ENCODE data around the gene CHCHD5. TPM values are rescaled to one million over a fixed set of nuclear protein-coding genes. Genes with fewer than 3 reads are reported as not detected.

The CHCHD5 gene
- total RNA-seq, 1 experiment from 2014 or later: 56.0 TPM

DNA sequence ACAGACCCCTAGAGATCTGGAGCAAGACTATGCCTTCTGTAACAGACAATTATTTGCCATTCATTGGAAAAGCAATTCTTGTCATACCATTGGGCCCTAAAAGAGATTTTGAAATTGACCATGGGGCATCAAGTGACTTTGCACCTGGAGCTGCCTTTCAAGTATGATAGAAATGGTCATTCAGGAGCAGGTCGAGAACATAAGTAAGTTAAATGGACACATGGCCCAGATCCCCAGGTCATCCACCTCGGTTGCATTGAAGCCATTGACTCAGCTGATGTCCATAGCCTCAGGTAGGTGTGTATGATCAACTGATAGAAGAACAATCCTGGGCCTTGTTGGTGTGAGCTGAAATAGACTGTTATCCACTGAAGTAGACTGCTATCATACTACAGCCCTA, 19.3 kb downstream of the CHCHD5 start:
- BruUV-seq (replicated peaks): no TSS peak
- H3K4me3 ChIP-seq (ENCODE audit: low read depth, low read length): no peak overlapping the region
- intact Hi-C loops (cut with micrococcal nuclease; ENCODE audit: unreplicated experiment): no loop called here
- no peak overlapping the region for H3K4me3 Mint-ChIP-seq (ENCODE audit: unreplicated experiment)
- H3K4me1 Mint-ChIP-seq (ENCODE audit: low read depth, unreplicated experiment): peaks cover 14% of the 10 kb centered on the region
- ChIA-PET POLR2A (no interaction called here), CTCF (interaction anchor here (0.6 kb wide), 2 partner anchors 318 to 1167 kb away, joined by 3 to 6 read pairs; no protein-coding TSS in a partner anchor)
- H3K27ac Mint-ChIP-seq (ENCODE audit: unreplicated experiment): no peak overlapping the region
- DNase-seq: no peak
- no peaks in the 10 kb centered on the region for H3K9me3 ChIP-seq
- H3K36me3 Mint-ChIP-seq (ENCODE audit: insufficient read depth, unreplicated experiment): no peaks in the 10 kb centered on the region
- H3K27me3 Mint-ChIP-seq (ENCODE audit: insufficient read depth, unreplicated experiment): no peaks in the 10 kb centered on the region
- peaks cover 7% of the 10 kb centered on the region for H3K4me1 ChIP-seq
- H3K9me3 Mint-ChIP-seq (ENCODE audit: unreplicated experiment): no peaks in the 10 kb centered on the region
- TF ChIP-seq, protein P1, sequence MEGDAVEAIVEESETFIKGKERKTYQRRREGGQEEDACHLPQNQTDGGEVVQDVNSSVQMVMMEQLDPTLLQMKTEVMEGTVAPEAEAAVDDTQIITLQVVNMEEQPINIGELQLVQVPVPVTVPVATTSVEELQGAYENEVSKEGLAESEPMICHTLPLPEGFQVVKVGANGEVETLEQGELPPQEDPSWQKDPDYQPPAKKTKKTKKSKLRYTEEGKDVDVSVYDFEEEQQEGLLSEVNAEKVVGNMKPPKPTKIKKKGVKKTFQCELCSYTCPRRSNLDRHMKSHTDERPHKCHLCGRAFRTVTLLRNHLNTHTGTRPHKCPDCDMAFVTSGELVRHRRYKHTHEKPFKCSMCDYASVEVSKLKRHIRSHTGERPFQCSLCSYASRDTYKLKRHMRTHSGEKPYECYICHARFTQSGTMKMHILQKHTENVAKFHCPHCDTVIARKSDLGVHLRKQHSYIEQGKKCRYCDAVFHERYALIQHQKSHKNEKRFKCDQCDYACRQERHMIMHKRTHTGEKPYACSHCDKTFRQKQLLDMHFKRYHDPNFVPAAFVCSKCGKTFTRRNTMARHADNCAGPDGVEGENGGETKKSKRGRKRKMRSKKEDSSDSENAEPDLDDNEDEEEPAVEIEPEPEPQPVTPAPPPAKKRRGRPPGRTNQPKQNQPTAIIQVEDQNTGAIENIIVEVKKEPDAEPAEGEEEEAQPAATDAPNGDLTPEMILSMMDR (IDR thresholded peaks at IDR 0.05; ENCODE audit: insufficient read depth in 1 of 2, low read depth in 1 of 2, low read length in 1 of 2, severe bottlenecking in 1 of 2, unreplicated experiment in 1 of 2): no peak
- H3K27me3 ChIP-seq (replicated peaks; ENCODE audit: control insufficient read depth, insufficient read depth, low read length): no peaks in the 10 kb centered on the region
- H3K36me3 ChIP-seq (ENCODE audit: control insufficient read depth, insufficient read depth, low read length): no peaks in the 10 kb centered on the region; the same call in 1 of the 2 replicates

GRCh38 chr2:112604952-112605351, 20.5 kb downstream of the CHCHD5 start:
- no TSS peak for BruUV-seq (replicated peaks)
- peaks cover 3% of the 10 kb centered on the region; the same call in 1 of the 2 replicates for H3K4me1 ChIP-seq
- TF ChIP-seq, protein P1 (IDR thresholded peaks at IDR 0.05; ENCODE audit: insufficient read depth in 1 of 2, low read depth in 1 of 2, low read length in 1 of 2, severe bottlenecking in 1 of 2, unreplicated experiment in 1 of 2): no peak
- no peaks in the 10 kb centered on the region for H3K27me3 Mint-ChIP-seq (ENCODE audit: insufficient read depth, unreplicated experiment)
- intact Hi-C loops (cut with micrococcal nuclease; ENCODE audit: unreplicated experiment): no loop called here
- no peaks in the 10 kb centered on the region for H3K36me3 Mint-ChIP-seq (ENCODE audit: insufficient read depth, unreplicated experiment)
- CTCF ChIA-PET: no interaction called here
- H3K4me1 Mint-ChIP-seq (ENCODE audit: low read depth, unreplicated experiment): peaks cover 10% of the 10 kb centered on the region
- no peak overlapping the region for H3K4me3 ChIP-seq (ENCODE audit: low read depth, low read length)
- no peaks in the 10 kb centered on the region; the same call in 1 of the 2 replicates for H3K36me3 ChIP-seq (ENCODE audit: control insufficient read depth, insufficient read depth, low read length)
- no peaks in the 10 kb centered on the region for H3K9me3 Mint-ChIP-seq (ENCODE audit: unreplicated experiment)
- H3K9me3 ChIP-seq: no peaks in the 10 kb centered on the region
- H3K27me3 ChIP-seq (replicated peaks; ENCODE audit: control insufficient read depth, insufficient read depth, low read length): no peaks in the 10 kb centered on the region
- DNase-seq: no peak
- no peak overlapping the region for H3K27ac Mint-ChIP-seq (ENCODE audit: unreplicated experiment)
- POLR2A ChIA-PET: no interaction called here
- H3K4me3 Mint-ChIP-seq (ENCODE audit: unreplicated experiment): no peak overlapping the region

GRCh38 chr2:112605926-112606325, 21.5 kb downstream of the CHCHD5 start:
- BruUV-seq (replicated peaks): no TSS peak
- no peaks in the 10 kb centered on the region for H3K36me3 Mint-ChIP-seq (ENCODE audit: insufficient read depth, unreplicated experiment)
- no peak overlapping the region for H3K27ac Mint-ChIP-seq (ENCODE audit: unreplicated experiment)
- intact Hi-C loops (cut with micrococcal nuclease; ENCODE audit: unreplicated experiment): no loop called here
- TF ChIP-seq, protein P1 (IDR thresholded peaks at IDR 0.05; ENCODE audit: insufficient read depth in 1 of 2, low read depth in 1 of 2, low read length in 1 of 2, severe bottlenecking in 1 of 2, unreplicated experiment in 1 of 2): no peak
- H3K4me3 Mint-ChIP-seq (ENCODE audit: unreplicated experiment): no peak overlapping the region
- ChIA-PET CTCF (interaction anchor here (0.6 kb wide), 1 partner anchor 314 kb away, joined by 3 read pairs; no protein-coding TSS in a partner anchor), POLR2A (no interaction called here)
- no peaks in the 10 kb centered on the region for H3K9me3 Mint-ChIP-seq (ENCODE audit: unreplicated experiment)
- no peaks in the 10 kb centered on the region for H3K4me1 ChIP-seq
- H3K27me3 Mint-ChIP-seq (ENCODE audit: insufficient read depth, unreplicated experiment): no peaks in the 10 kb centered on the region
- H3K4me1 Mint-ChIP-seq (ENCODE audit: low read depth, unreplicated experiment): peaks cover 5% of the 10 kb centered on the region
- no peak overlapping the region for H3K4me3 ChIP-seq (ENCODE audit: low read depth, low read length)
- H3K36me3 ChIP-seq (ENCODE audit: control insufficient read depth, insufficient read depth, low read length): no peaks in the 10 kb centered on the region; the same call in 1 of the 2 replicates
- DNase-seq: no peak
- H3K27me3 ChIP-seq (replicated peaks; ENCODE audit: control insufficient read depth, insufficient read depth, low read length): no peaks in the 10 kb centered on the region
- H3K9me3 ChIP-seq: no peaks in the 10 kb centered on the region

All from Caco-2 (cell line).